ENCODE measurements around the gene RPS19BP1.

RPS19BP1 gene

GRCh38 chr22:39558950-39559349 lies 26.4 kb upstream of the RPS19BP1 start:
- DNase-seq (ENCODE audit: low spot score), result no peak

GRCh38 chr22:39558254-39558727 lies 25.7 kb upstream of the RPS19BP1 start:
- no peak for DNase-seq (ENCODE audit: low spot score)

DNA sequence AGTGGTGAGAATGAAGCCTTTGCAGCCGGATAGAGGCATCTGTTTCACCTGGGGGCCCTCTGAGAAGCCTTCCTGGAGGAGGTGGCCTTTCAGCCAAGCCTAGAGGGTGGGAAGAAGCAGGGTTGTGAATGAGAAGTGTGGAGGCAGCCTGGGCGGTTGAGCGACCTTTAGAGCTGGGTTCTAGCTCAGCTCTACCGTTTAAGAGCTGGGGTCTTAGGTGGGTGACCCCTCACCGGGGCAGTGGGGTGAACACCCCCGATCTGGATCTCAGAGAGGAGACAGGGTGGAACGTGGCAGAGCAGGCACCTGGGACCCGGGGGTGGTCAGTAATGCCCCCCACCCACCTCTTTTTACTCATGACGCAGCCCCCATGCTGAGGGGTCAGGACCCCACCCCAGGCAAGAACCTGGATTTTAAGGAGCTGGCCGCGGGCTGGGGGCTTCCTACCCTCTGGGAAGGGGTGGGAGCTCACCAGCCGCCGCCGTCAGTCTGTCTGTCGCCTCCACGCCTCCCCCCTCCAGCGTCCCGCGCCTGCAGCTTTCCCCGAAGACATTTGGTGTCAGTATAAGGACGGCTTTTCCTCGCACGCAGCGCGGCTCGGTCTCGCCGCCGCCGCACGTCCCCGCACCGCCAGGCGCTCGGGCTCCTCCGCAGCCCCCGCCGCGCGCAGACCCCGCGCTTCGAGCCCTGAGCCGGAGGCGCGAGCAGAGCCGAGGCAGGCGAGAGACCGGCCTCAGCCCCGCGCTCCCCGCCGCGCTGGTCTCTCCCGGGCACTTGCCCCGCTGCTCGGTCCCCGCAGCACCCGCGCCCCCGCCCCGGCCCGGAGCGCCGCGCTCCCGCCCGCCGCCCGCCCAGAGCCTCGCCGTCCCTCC lies 24.7 kb upstream of the RPS19BP1 start:
- DNase-seq (ENCODE audit: low spot score), result no peak

- DNase-seq (ENCODE audit: low spot score), result no peak
Measured at GRCh38 chr22:39554151-39554550, 21.6 kb upstream of the RPS19BP1 start.

GRCh38 chr22:39553429-39553828 lies 20.9 kb upstream of the RPS19BP1 start:
- DNase-seq (ENCODE audit: low spot score), result no peak

GRCh38 chr22:39547587-39547947 lies 15.0 kb upstream of the RPS19BP1 start:
- DNase-seq (ENCODE audit: low spot score), result no peak

DNA sequence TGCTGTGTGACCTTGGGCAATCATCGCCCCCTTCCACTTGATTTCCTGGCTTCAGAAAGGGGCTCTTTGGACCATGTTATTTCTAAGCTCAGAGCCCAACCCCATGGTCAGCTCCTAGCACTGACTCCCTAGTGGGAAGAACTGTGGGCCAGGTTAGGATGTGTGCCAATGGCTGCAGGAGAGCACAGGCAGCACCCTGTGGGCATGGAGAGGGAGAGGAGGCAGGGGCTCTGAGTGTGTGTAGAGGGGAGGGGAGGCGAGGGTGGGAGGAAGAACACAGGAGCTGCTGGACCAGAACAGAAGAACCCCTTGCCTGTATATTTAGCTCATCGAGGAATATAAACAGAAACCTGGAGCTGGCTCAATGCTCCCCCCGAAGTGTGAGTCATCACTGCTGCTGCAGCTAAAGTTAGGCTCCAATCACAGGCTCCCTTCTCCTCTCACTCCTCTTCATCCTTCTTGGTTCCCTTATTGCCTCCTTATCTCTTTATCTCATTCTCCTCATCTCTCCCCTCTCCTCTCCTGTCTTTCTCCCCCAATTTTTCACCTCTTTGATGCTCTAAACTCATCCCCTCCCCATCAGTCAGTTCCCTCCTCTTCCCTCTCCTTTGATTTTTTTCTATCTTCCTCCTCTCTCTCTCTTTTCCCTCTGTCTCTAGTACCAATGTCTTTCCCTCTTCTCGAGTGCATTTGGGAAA lies 14.5 kb upstream of the RPS19BP1 start:
- DNase-seq (ENCODE audit: low spot score), result no peak

GRCh38 chr22:39545386-39546365 lies 13.1 kb upstream of the RPS19BP1 start:
- peak; percentile 69 for DNase-seq (ENCODE audit: low spot score)

- DNase-seq (ENCODE audit: low spot score), result peak; percentile 73
Measured at GRCh38 chr22:39543095-39543494, 10.5 kb upstream of the RPS19BP1 start.

- DNase-seq (ENCODE audit: low spot score), result no peak
Measured at GRCh38 chr22:39537975-39538374, 5.4 kb upstream of the RPS19BP1 start.

DNA sequence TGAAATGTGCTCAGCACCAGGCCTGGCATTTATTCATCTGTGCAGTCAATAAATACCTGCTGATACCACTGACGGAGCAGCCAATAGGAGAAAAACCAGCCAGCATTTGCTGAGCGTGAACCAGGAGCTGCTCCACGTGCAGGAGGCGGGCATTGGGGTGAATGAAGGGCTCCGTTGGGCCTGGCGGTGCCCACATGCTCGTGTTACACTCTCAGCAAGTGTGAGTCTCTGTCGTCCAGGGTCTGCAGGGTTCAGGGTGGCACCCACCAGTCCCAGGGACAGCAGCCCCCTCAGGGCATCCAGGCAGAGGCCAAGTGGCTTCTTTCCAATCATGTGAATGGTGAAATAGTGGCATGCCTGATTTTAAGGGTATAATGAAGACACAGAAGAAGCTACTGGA lies 4.2 kb upstream of the RPS19BP1 start:
- DNase-seq (ENCODE audit: low spot score), result no peak

GRCh38 chr22:39535831-39536449 lies 3.4 kb upstream of the RPS19BP1 start:
- no peak for DNase-seq (ENCODE audit: low spot score)

GRCh38 chr22:39535357-39535725 lies 2.8 kb upstream of the RPS19BP1 start:
- DNase-seq (ENCODE audit: low spot score), result no peak

DNA sequence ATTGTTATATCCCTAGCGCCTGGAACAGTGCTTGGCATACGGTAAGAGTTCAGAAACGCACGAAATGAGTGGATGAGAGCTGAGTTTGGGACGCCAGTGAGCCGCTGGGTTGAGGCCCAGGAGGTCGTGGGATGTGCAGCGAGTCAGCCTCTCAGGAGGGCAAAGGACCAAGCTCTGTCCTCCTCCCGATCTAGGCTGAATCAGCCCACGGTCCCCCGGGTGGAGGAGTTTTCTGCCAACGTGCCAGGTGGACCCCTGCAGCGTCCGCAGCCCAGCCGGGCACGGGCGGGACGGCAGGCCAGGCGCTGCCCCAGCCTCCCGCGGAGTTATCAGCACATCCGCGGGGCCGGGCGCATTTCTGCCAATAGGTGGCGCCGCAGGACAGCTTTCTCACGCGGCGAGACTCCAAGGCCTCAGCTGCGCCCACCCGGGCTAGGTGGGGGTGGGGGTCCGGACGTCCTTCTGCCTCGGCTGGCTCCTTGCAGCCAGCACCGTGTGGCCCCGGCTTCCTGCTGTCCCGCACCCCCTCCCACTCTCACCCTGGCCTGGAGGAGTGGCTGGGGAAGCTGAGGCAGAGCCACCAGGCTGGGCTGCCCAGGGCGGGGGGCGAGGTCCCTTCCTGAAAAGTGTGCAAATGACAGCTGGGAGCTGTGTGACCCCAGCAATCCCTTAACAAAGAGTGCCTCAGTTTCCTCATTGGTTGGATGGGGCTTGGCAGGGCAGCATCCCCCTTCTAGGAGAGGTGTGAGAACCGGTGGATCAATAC lies 2.2 kb upstream of the RPS19BP1 start:
- DNase-seq (ENCODE audit: low spot score), result peak; percentile 87

- DNase-seq (ENCODE audit: low spot score), result no peak
Measured at GRCh38 chr22:39534092-39534506, 1.6 kb upstream of the RPS19BP1 start.

DNA sequence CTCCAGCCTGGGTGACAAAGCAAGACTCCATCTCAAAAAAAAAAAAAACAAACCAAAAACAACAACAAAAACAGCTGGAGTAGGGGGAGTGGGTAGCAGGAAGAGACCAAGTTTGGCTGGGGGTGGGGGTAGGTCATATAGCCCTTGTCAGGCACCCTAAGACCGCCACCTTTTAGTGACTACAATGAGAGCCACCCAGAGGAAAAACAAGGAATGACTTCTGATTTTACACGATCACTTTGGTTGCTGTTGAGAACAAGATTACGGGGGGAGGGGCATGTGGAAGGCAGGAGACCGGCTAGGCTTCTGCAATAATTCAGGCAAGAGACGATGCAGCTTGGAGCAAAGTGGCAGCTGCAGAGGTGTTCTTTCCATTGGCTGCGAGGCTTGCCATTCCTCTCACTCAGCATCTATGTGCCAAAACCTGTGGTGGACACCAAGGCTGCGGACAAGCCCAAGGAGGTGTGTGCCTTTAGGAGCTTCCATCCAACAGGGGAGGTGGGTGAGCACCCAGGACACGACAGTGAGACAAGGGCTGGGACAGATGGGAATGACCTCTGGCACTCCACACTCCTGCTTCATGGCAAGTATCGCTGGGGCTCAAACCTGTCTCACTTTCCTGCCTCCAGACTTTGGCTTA lies 1.7 kb downstream of the RPS19BP1 start:
- no peak for DNase-seq (ENCODE audit: low spot score)

DNA sequence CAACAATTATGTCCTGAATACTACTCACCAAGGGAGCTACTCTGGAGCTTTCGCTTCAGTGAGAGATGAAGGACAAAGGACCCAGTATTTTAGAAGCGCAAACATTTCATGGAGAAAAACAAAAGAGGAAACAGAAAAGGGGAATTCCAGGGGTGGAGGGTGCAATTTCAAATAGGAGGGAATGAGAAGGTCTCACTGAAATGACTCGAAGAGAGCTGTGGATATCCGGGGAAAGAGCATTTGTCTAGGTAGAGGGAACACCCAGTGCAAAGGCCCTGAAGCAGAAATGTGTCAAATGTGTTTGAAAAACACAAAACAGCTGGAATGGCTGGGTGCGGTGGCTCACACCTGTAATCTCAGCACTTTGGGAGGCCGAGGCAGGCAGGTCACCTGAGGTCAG lies 2.4 kb downstream of the RPS19BP1 start:
- DNase-seq (ENCODE audit: low spot score), result no peak

- no peak for DNase-seq (ENCODE audit: low spot score)
Measured at GRCh38 chr22:39529487-39529851, 3.1 kb downstream of the RPS19BP1 start.

DNA sequence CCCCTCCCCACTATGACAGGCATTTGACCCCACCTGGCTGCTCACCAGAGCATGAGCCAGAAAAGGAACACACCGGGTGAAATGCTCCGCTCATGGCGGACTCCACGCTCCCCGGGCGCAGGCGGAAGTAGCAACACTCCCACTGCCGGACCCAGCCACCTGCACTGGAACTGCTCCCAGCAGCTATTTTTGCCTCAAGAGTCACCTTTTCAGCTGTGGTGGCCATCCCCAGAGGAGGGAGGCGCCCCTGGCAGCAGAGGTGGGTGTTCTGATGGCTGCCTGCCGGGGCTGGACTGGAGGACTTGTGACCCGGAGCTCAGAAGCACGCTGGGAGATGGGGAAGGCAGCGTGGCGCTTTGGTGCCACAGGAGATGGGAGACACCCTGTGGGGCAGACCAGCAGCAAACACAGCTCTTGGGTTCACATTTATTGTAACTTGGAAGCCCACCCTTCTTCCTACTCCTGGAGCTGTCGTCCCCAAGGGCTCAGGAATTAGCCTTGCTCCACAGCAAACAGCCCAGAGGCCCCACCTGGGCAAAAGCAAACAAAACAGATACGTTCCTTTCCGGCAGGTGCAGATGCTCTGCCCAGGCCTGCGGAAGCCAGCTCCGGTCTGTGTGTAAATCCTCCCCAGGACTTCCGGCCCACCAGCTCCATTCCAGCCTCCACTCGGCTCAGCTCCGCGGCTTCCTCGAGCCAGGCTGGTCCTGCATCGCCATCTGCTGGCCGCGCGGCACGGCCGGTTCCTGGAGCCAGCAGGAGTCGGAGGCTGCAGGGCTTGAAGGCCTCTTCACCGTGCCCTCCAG lies 3.7 kb downstream of the RPS19BP1 start:
- DNase-seq (ENCODE audit: low spot score), result peak; percentile 85

Data from HuH-7 (cell line).